ENCODE data around the gene MYLK2.
"Not testable (repeated sequence)": the region's sequence is repeated elsewhere in the genome, so short reads cannot be mapped to it uniquely, and the experiment has no call there.

Gene MYLK2

GRCh38 chr20:31819083-31819784 is at the start of gene MYLK2:
TSS of gene MYLK2 (plus strand) at chr20:31819356. CDS start at chr20:31819581, 225 bp downstream.
- DNase-seq (ENCODE audit: low read depth in 2 of 2), result no peak

- no peak for DNase-seq (ENCODE audit: low read depth in 2 of 2)
Measured at GRCh38 chr20:31769681-31770080, 49.5 kb upstream of the MYLK2 start.

GRCh38 chr20:31770243-31770642 is 48.9 kb upstream of the MYLK2 start:
- no peak for DNase-seq (ENCODE audit: low read depth in 2 of 2)

GRCh38 chr20:31774408-31774807 is 44.7 kb upstream of the MYLK2 start:
- DNase-seq (ENCODE audit: low read depth in 2 of 2), result no peak

GRCh38 chr20:31780839-31781238 is 38.3 kb upstream of the MYLK2 start:
- DNase-seq (ENCODE audit: low read depth in 2 of 2), result no peak

- DNase-seq (ENCODE audit: low read depth in 2 of 2), result no peak
Measured at GRCh38 chr20:31781945-31782344, 37.2 kb upstream of the MYLK2 start.

GRCh38 chr20:31784354-31785044 is 34.7 kb upstream of the MYLK2 start:
- DNase-seq (ENCODE audit: low read depth in 2 of 2), result no peak

GRCh38 chr20:31785089-31785488 is 34.1 kb upstream of the MYLK2 start:
- DNase-seq (ENCODE audit: low read depth in 2 of 2), result no peak

- DNase-seq (ENCODE audit: low read depth in 2 of 2), result no peak
Measured at GRCh38 chr20:31788578-31788977, 30.6 kb upstream of the MYLK2 start.

GRCh38 chr20:31790401-31790800 is 28.8 kb upstream of the MYLK2 start:
- DNase-seq (ENCODE audit: low read depth in 2 of 2), result no peak

GRCh38 chr20:31797364-31797763 is 21.8 kb upstream of the MYLK2 start:
- no peak for DNase-seq (ENCODE audit: low read depth in 2 of 2)

- no peak for DNase-seq (ENCODE audit: low read depth in 2 of 2)
Measured at GRCh38 chr20:31801508-31801907, 17.6 kb upstream of the MYLK2 start.

- no peak for DNase-seq (ENCODE audit: low read depth in 2 of 2)
Measured at GRCh38 chr20:31803552-31804291, 15.4 kb upstream of the MYLK2 start.

- no peak for DNase-seq (ENCODE audit: low read depth in 2 of 2)
Measured at GRCh38 chr20:31806564-31807355, 12.4 kb upstream of the MYLK2 start.

- no peak for DNase-seq (ENCODE audit: low read depth in 2 of 2)
Measured at GRCh38 chr20:31808481-31808880, 10.7 kb upstream of the MYLK2 start.

- DNase-seq (ENCODE audit: low read depth in 2 of 2), result no peak
Measured at GRCh38 chr20:31809661-31810060, 9.5 kb upstream of the MYLK2 start.

GRCh38 chr20:31811198-31811597 is 8.0 kb upstream of the MYLK2 start:
- DNase-seq (ENCODE audit: low read depth in 2 of 2), result no peak

GRCh38 chr20:31811796-31812728 is 7.1 kb upstream of the MYLK2 start:
- DNase-seq (ENCODE audit: low read depth in 2 of 2), result no peak

GRCh38 chr20:31813611-31814010 is 5.5 kb upstream of the MYLK2 start:
- DNase-seq (ENCODE audit: low read depth in 2 of 2), result no peak

GRCh38 chr20:31814142-31814541 is 5.0 kb upstream of the MYLK2 start:
- not testable (repeated sequence) for DNase-seq (ENCODE audit: low read depth in 2 of 2)
